Liver (tissue), 3 donors: ENCODE measurements around the gene LRIT2.

Source experiments
- EGR1 ChIP-seq, 2 donors: IDR thresholded peaks; 2 replicates each; pipeline ENCODE4 v1.6.1; 2016 to 2018; ENCODE audit warnings: antibody characterized with exemption in 2 of 2, low read depth in 2 of 2
- FOXA1 ChIP-seq: IDR thresholded peaks from 2 replicates; pipeline ENCODE4 v1.6.1; 2016; ENCODE audit warnings: antibody characterized with exemption
- JUND ChIP-seq, 2 donors: IDR thresholded peaks; 2 replicates each; pipeline ENCODE4 v1.6.1; 2016; ENCODE audit warnings: antibody characterized with exemption in 2 of 2
- REST ChIP-seq: IDR thresholded peaks from 2 replicates; pipeline ENCODE4 v1.6.1; 2016; ENCODE audit warnings: antibody characterized with exemption, mild to moderate bottlenecking
- RXRA ChIP-seq, 2 donors: IDR thresholded peaks; 2 replicates each; pipeline ENCODE4 v1.6.1; 2017 to 2018; ENCODE audit warnings: antibody characterized with exemption in 2 of 2, mild to moderate bottlenecking in 1 of 2
- TAF1 ChIP-seq: conservative IDR thresholded peaks from 2 replicates; pipeline ENCODE4 v1.6.1; 2016; ENCODE audit warnings: antibody characterized with exemption, mild to moderate bottlenecking
- TF ChIP-seq, protein P1 (sequence below): fragments of 150-350 bp; IDR thresholded peaks from 2 replicates; pipeline ENCODE4 v1.5.1; 2017; ENCODE audit warnings: improper control_type of control experiment, low read depth, low read length; ENCODE audit not compliant: missing input control
- TF ChIP-seq, protein P2 (sequence below): IDR thresholded peaks from 2 replicates; pipeline ENCODE4 v1.6.1; 2016; ENCODE audit warnings: antibody characterized with exemption
- donor health status: healthy.
- donor health status: healthy.

- TF ChIP-seq FOXA1 (no peak), TAF1 (no peak), RXRA (IDR thresholded peaks at IDR 0.05) (no peak), JUND (IDR thresholded peaks at IDR 0.05) (no peak), REST (no peak), EGR1 (IDR thresholded peaks at IDR 0.05; ENCODE audit: low read depth in 2 of 2) (no peak)
- TF ChIP-seq, protein P1, sequence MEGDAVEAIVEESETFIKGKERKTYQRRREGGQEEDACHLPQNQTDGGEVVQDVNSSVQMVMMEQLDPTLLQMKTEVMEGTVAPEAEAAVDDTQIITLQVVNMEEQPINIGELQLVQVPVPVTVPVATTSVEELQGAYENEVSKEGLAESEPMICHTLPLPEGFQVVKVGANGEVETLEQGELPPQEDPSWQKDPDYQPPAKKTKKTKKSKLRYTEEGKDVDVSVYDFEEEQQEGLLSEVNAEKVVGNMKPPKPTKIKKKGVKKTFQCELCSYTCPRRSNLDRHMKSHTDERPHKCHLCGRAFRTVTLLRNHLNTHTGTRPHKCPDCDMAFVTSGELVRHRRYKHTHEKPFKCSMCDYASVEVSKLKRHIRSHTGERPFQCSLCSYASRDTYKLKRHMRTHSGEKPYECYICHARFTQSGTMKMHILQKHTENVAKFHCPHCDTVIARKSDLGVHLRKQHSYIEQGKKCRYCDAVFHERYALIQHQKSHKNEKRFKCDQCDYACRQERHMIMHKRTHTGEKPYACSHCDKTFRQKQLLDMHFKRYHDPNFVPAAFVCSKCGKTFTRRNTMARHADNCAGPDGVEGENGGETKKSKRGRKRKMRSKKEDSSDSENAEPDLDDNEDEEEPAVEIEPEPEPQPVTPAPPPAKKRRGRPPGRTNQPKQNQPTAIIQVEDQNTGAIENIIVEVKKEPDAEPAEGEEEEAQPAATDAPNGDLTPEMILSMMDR = no peak
- TF ChIP-seq, protein P2, sequence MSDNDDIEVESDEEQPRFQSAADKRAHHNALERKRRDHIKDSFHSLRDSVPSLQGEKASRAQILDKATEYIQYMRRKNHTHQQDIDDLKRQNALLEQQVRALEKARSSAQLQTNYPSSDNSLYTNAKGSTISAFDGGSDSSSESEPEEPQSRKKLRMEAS = no peak
Measured at GRCh38 chr10:84176836-84177474, 48.4 kb downstream of the LRIT2 start.
